IMR-90 (cell line): ENCODE measurements around the gene CCDC40. TPM values are rescaled to one million over a fixed set of nuclear protein-coding genes. Genes with fewer than 3 reads are reported as not detected.
"Not testable (repeated sequence)": the region's sequence is repeated elsewhere in the genome, so short reads cannot be mapped to it uniquely, and the experiment has no call there.

ENCODE experiments used
- ATAC-seq: fragments of 200-7000 bp; cut with Tn5 transposase; 2 replicates; pipeline ENCODE4 v1.9.1; 2020; ENCODE audit warnings: low read depth, mild to moderate bottlenecking, moderate library complexity
- BruUV-seq: library from RNA; stranded (reverse); fragments of 400-500 nt; replicated peaks from 2 replicates; lab custom pipeline; 2021; lab: Mats Ljungman, UMichigan
- CTCF ChIA-PET: fragments of 300-600 bp; formaldehyde crosslinking; extraction: SDS; loops from one replicate; lab custom pipeline; 2021; ENCODE audit warnings: antibody characterized with exemption; lab: Yijun Ruan, JAX
- POLR2A ChIA-PET: fragments of 300-600 bp; sonication (Branson Sonifier 250); formaldehyde crosslinking; loops from one replicate; lab custom pipeline; 2022; ENCODE audit warnings: antibody characterized with exemption; ENCODE audit not compliant: unreplicated experiment; lab: Charles Lee
- DNase-seq: peaks from one replicate; pipeline ENCODE4 v3.0.0; 2013
- H2AFZ ChIP-seq: replicated peaks from 2 replicates; pipeline ENCODE3; 2013; ENCODE audit warnings: low read length, mild to moderate bottlenecking; ENCODE audit not compliant: poor library complexity
- H2AK5ac ChIP-seq: 2 replicates; pipeline ENCODE4 v1.6.1; 2013; ENCODE audit warnings: low read depth, low read length, inconsistent platforms
- H2AK9ac ChIP-seq: replicated peaks from 2 replicates; pipeline ENCODE3; 2013; ENCODE audit warnings: mild to moderate bottlenecking, low read depth, low read length, moderate library complexity; ENCODE audit not compliant: poor library complexity
- H2BK120ac ChIP-seq: 2 replicates; pipeline ENCODE4 v1.6.1; 2013; ENCODE audit warnings: low read depth, low read length, inconsistent platforms
- H2BK15ac ChIP-seq: 3 replicates; pipeline ENCODE4 v1.6.1; 2013; ENCODE audit warnings: low read depth, low read length, inconsistent platforms
- H2BK20ac ChIP-seq: 2 replicates; pipeline ENCODE4 v1.6.1; 2013; ENCODE audit warnings: low read depth, mild to moderate bottlenecking, inconsistent platforms, low read length, moderate library complexity
- H2BK5ac ChIP-seq: 2 replicates; pipeline ENCODE4 v1.6.1; 2013; ENCODE audit warnings: mild to moderate bottlenecking, low read depth, low read length, inconsistent platforms; ENCODE audit not compliant: poor library complexity, severe bottlenecking
- H3K14ac ChIP-seq: replicated peaks from 2 replicates; pipeline ENCODE4 v1.6.1; 2013; ENCODE audit warnings: low read depth, low read length, inconsistent platforms
- H3K18ac ChIP-seq: 2 replicates; pipeline ENCODE4 v1.6.1; 2013; ENCODE audit warnings: low read depth, low read length, control low read depth
- H3K23ac ChIP-seq: 2 replicates; pipeline ENCODE4 v1.6.1; 2013; ENCODE audit warnings: low read depth, low read length, inconsistent platforms
- H3K27ac ChIP-seq: 2 replicates; pipeline ENCODE4 v1.5.1; 2013; ENCODE audit warnings: mild to moderate bottlenecking, control low read depth, low read length; ENCODE audit not compliant: insufficient read depth
- H3K27me3 ChIP-seq: 2 replicates; pipeline ENCODE4 v1.6.1; 2013; ENCODE audit warnings: low read length; ENCODE audit not compliant: control insufficient read depth, insufficient read depth
- H3K36me3 ChIP-seq: 2 replicates; pipeline ENCODE4 v1.6.1; 2013; ENCODE audit warnings: low read length, mixed read lengths; ENCODE audit not compliant: control insufficient read depth, insufficient read depth
- H3K4ac ChIP-seq: 2 replicates; pipeline ENCODE4 v1.6.1; 2013; ENCODE audit warnings: low read depth, low read length, inconsistent platforms
- H3K4me1 ChIP-seq: 2 replicates; pipeline ENCODE4 v1.6.1; 2013; ENCODE audit warnings: low read length, mixed read lengths; ENCODE audit not compliant: control insufficient read depth, insufficient read depth
- H3K4me2 ChIP-seq: 2 replicates; pipeline ENCODE4 v1.6.1; 2013; ENCODE audit warnings: low read depth, mild to moderate bottlenecking, control low read depth, low read length, moderate library complexity
- H3K4me3 ChIP-seq: 2 replicates; pipeline ENCODE4 v1.5.1; 2013; ENCODE audit warnings: low read depth, mild to moderate bottlenecking, control low read depth, low read length, moderate library complexity; ENCODE audit not compliant: insufficient read depth
- H3K56ac ChIP-seq: 2 replicates; pipeline ENCODE4 v1.6.1; 2013; ENCODE audit warnings: low read length, inconsistent platforms; ENCODE audit not compliant: insufficient read depth; ENCODE audit errors: extremely low read depth
- H3K79me1 ChIP-seq, 2 experiments: 2 replicates each; pipeline ENCODE4 v1.6.1; 2013; ENCODE audit warnings: low read length in 2 of 2, inconsistent platforms in 1 of 2, low read depth in 1 of 2
- H3K9ac ChIP-seq: 2 replicates; pipeline ENCODE4 v1.6.1; 2013; ENCODE audit warnings: low read depth, low read length, control low read depth
- H3K9me1 ChIP-seq: 2 replicates; pipeline ENCODE4 v1.6.1; 2013; ENCODE audit warnings: low read length, inconsistent platforms; ENCODE audit not compliant: insufficient read depth
- H3K9me3 ChIP-seq: 2 replicates; pipeline ENCODE4 v1.6.1; 2013; ENCODE audit warnings: low read length; ENCODE audit not compliant: control insufficient read depth, insufficient read depth
- H4K20me1 ChIP-seq: 2 replicates; pipeline ENCODE4 v1.6.1; 2013; ENCODE audit warnings: low read length, inconsistent platforms; ENCODE audit not compliant: insufficient read depth
- H4K5ac ChIP-seq: 2 replicates; pipeline ENCODE4 v1.6.1; 2013; ENCODE audit warnings: mild to moderate bottlenecking, low read depth, low read length, control low read depth
- H4K8ac ChIP-seq, 2 experiments: 2 replicates each; pipeline ENCODE4 v1.6.1; 2013; ENCODE audit warnings: low read depth in 2 of 2, low read length in 2 of 2, control low read depth in 1 of 2, inconsistent platforms in 1 of 2
- H4K91ac ChIP-seq: 2 replicates; pipeline ENCODE4 v1.6.1; 2013; ENCODE audit warnings: low read depth, low read length, inconsistent platforms; ENCODE audit not compliant: insufficient read depth
- WGBS, 2 experiments: methylation state at CpG; one replicate each; pipeline versions ENCODE4 v1.1.5 to v1.1.7; 2013; ENCODE audit warnings: missing lambda C conversion rate in 2 of 2; ENCODE audit not compliant: insufficient read length in 1 of 2; ENCODE audit errors: extremely low coverage in 2 of 2; 5-methylcytosine and 5-hydroxymethylcytosine counted together
- dilution Hi-C: fragments of 300-500 bp; cut with HindIII; formaldehyde crosslinking; loops from one replicate; pipeline ENCODE4 v1.14.3; 2018; ENCODE audit warnings: low sequenced_read_pairs; ENCODE audit not compliant: unreplicated experiment
- in situ Hi-C: fragments of 300-500 bp; cut with MboI; formaldehyde crosslinking; loops from 3 replicates; pipeline ENCODE4 v1.14.3; 2019; ENCODE audit warnings: low sequenced_read_pairs, inconsistent platforms, mixed read lengths
- intact Hi-C: fragments of 100-400 bp; cut with micrococcal nuclease; formaldehyde crosslinking; loops from 2 replicates; pipeline ENCODE4 v1.10.0; 2022
- polyA plus RNA-seq, 3 experiments: library from polyadenylated mRNA; depleted of rRNA; stranded (reverse); fragments of >200 nt; gene quantifications; 2 replicates each; pipeline ENCODE4 v1.2.3, GENCODE V29; 2012; ENCODE audit warnings: low replicate concordance in 1 of 3
- total RNA-seq: library from RNA; depleted of rRNA; stranded (reverse); fragments of >200 nt; gene quantifications from 2 replicates; pipeline ENCODE4 v1.2.3, GENCODE V29; 2012

Gene CCDC40
- total and polyA plus RNA-seq, 2 of the 4 experiments (the other 2 are of a cell fraction) = 0.90 to 4.7 TPM

GRCh38 chr17:80090164-80090563, 53.7 kb downstream of the CCDC40 start:
- H3K18ac ChIP-seq, CTCF ChIA-PET, H3K56ac ChIP-seq, ATAC-seq, POLR2A ChIA-PET, dilution Hi-C loops, H2AK9ac ChIP-seq, H4K8ac ChIP-seq, H2AK5ac ChIP-seq, intact Hi-C loops, H2AFZ ChIP-seq, H4K91ac ChIP-seq, H3K79me1 ChIP-seq, H2BK5ac ChIP-seq, H3K4me1 ChIP-seq, H3K9me3 ChIP-seq, H3K4me3 ChIP-seq, H3K9me1 ChIP-seq, H3K14ac ChIP-seq, H3K27me3 ChIP-seq, DNase-seq, H3K27ac ChIP-seq, H3K23ac ChIP-seq, H2BK15ac ChIP-seq, H4K5ac ChIP-seq, BruUV-seq, H3K9ac ChIP-seq, H3K4me2 ChIP-seq, H2BK120ac ChIP-seq, in situ Hi-C loops, H3K36me3 ChIP-seq, H4K20me1 ChIP-seq, H2BK20ac ChIP-seq, H3K4ac ChIP-seq: not testable (repeated sequence)
- 95% methylated on average over 11 of the region's 44 CpGs; no CpG with 5 or more reads in 1 of the 2 experiments for WGBS, 2 experiments
